A549 (cell line): Measurements from ENCODE around the gene PIGO. TPM values are rescaled to one million over a fixed set of nuclear protein-coding genes. Genes with fewer than 3 reads are reported as not detected.

ENCODE experiments used
- ATAC-seq, 2 experiments: fragments of 200-7000 bp in 1 of 2; fragments of >200 bp in 1 of 2; cut with Nextera tagmentation in 1 of 2; cut with Tn5 transposase in 1 of 2; 3 replicates each; pipeline versions ENCODE4 v1.8.0 to v1.9.1; 2018 to 2020; ENCODE audit warnings: mild to moderate bottlenecking in 1 of 2, moderate library complexity in 1 of 2
- CTCF ChIA-PET: fragments of 300-600 bp; sonication (Branson Sonifier 250); formaldehyde crosslinking; extraction: SDS; loops from one replicate; lab custom pipeline; 2021; ENCODE audit warnings: antibody characterized with exemption, inconsistent platforms; lab: Yijun Ruan, JAX
- POLR2A ChIA-PET: fragments of 350-600 bp; formaldehyde crosslinking; extraction: SDS; loops from one replicate; lab custom pipeline; 2021; ENCODE audit warnings: antibody characterized with exemption, inconsistent platforms; lab: Yijun Ruan, JAX
- DNase-seq, 2 experiments: peaks; one replicate each; pipeline versions ENCODE4 v3.0.0 to v3.0.0-alpha.2; 2011 to 2016; ENCODE audit warnings: low read depth in 1 of 2, low spot score in 1 of 2
- FAIRE-seq: peaks from 2 replicates; lab custom pipeline; 2011; peaks lifted over from hg19 to GRCh38; lab: Jason Lieb, UNC
- H3K27ac ChIP-seq, 2 experiments: fragments of >200 bp; sonication (Bioruptor Twin); formaldehyde crosslinking; 3 replicates each; pipeline ENCODE4 v1.5.1; 2016 to 2017
- H3K4me1 ChIP-seq: fragments of >200 bp; sonication (Bioruptor Twin); formaldehyde crosslinking; 3 replicates; pipeline ENCODE4 v1.6.1; 2016
- H3K4me2 ChIP-seq: fragments of >200 bp; sonication (Bioruptor Twin); formaldehyde crosslinking; 3 replicates; pipeline ENCODE4 v1.6.1; 2016
- H3K4me3 ChIP-seq: fragments of >200 bp; sonication (Bioruptor Twin); formaldehyde crosslinking; 3 replicates; pipeline ENCODE4 v1.5.1; 2016
- H3K9me3 ChIP-seq: fragments of >200 bp; sonication (Bioruptor Twin); formaldehyde crosslinking; 3 replicates; pipeline ENCODE4 v1.6.1; 2016
- ATOH8 ChIP-seq: fragments of 250-450 bp; sonication (Bioruptor Pico); IDR thresholded peaks from 2 replicates; pipeline ENCODE4 v1.5.0; 2020; ENCODE audit warnings: low read depth, mild to moderate bottlenecking, moderate library complexity
- BCL3 ChIP-seq: fragments of >200 bp; sonication (Bioruptor Twin); formaldehyde crosslinking; IDR thresholded peaks from 3 replicates; pipeline ENCODE4 v1.6.1; 2016
- CBX8 ChIP-seq: fragments of 200-600 bp; sonication (generic); IDR thresholded peaks from 2 replicates; pipeline ENCODE4 v1.6.1; 2016
- CHD2 ChIP-seq: fragments of 150-350 bp; IDR thresholded peaks from 2 replicates; pipeline ENCODE4 v1.6.1; 2014; ENCODE audit warnings: low read length; ENCODE audit not compliant: partially characterized antibody
- EHF ChIP-seq: fragments of 250-450 bp; sonication (Bioruptor Pico); IDR thresholded peaks from 2 replicates; pipeline ENCODE4 v1.5.0; 2020; ENCODE audit warnings: mild to moderate bottlenecking
- EP300 ChIP-seq, 2 experiments: fragments of >200 bp; sonication (Bioruptor Twin); formaldehyde crosslinking; IDR thresholded peaks; 2 replicates in 1 of 2; 3 replicates in 1 of 2; pipeline ENCODE4 v1.6.1; 2016 to 2017
- FOSB ChIP-seq: fragments of 250-450 bp; sonication (Bioruptor Pico); IDR thresholded peaks from 2 replicates; pipeline ENCODE4 v1.5.0; 2020; ENCODE audit warnings: mild to moderate bottlenecking, moderate library complexity
- HES2 ChIP-seq: fragments of >200 bp; sonication (Bioruptor Twin); formaldehyde crosslinking; IDR thresholded peaks from 2 replicates; pipeline ENCODE4 v1.6.1; 2016
- HOXA7 ChIP-seq: fragments of 250-450 bp; sonication (Bioruptor Pico); IDR thresholded peaks from 2 replicates; pipeline ENCODE4 v1.5.0; 2020; ENCODE audit warnings: mild to moderate bottlenecking, moderate library complexity
- HOXB13 ChIP-seq: fragments of 250-450 bp; sonication (Bioruptor Pico); IDR thresholded peaks from 2 replicates; pipeline ENCODE4 v1.5.0; 2020; ENCODE audit warnings: low read depth, mild to moderate bottlenecking, moderate library complexity
- JUN ChIP-seq, 2 experiments: fragments of >200 bp; sonication (Bioruptor Twin); formaldehyde crosslinking; IDR thresholded peaks; 2 replicates in 1 of 2; 3 replicates in 1 of 2; pipeline ENCODE4 v1.6.1; 2016 to 2017
- MAZ ChIP-seq: fragments of 150-350 bp; IDR thresholded peaks from 2 replicates; pipeline ENCODE4 v1.6.1; 2014; ENCODE audit warnings: antibody characterized with exemption, low read depth, low read length, borderline replicate concordance
- MYC ChIP-seq: IDR thresholded peaks from 2 replicates; pipeline ENCODE4 v1.6.1; 2012; ENCODE audit warnings: mild to moderate bottlenecking, inconsistent platforms, low read length, improper control_type of control experiment, borderline replicate concordance
- NFE2L2 ChIP-seq: fragments of 150-350 bp; conservative IDR thresholded peaks from 2 replicates; pipeline ENCODE4 v1.6.1; 2014; ENCODE audit warnings: low read length
- NPAS2 ChIP-seq: fragments of 250-450 bp; sonication (Bioruptor Pico); IDR thresholded peaks from 2 replicates; pipeline ENCODE4 v1.8.0; 2022; ENCODE audit warnings: mild to moderate bottlenecking, moderate library complexity, borderline replicate concordance
- POLR2A ChIP-seq: IDR thresholded peaks from 2 replicates; pipeline ENCODE4 v1.6.1; 2012; ENCODE audit warnings: mild to moderate bottlenecking, low read length
- RARB ChIP-seq: fragments of 250-450 bp; sonication (Bioruptor Pico); IDR thresholded peaks from 2 replicates; pipeline ENCODE4 v1.8.0; 2021; ENCODE audit warnings: mild to moderate bottlenecking, moderate library complexity
- RFX5 ChIP-seq: fragments of 450-650 bp; IDR thresholded peaks from 2 replicates; pipeline ENCODE4 v1.7.1; 2014; ENCODE audit warnings: antibody characterized with exemption, mild to moderate bottlenecking, moderate library complexity
- RNF2 ChIP-seq: fragments of 200-600 bp; sonication (generic); IDR thresholded peaks from 2 replicates; pipeline ENCODE4 v1.6.1; 2016; ENCODE audit warnings: low read depth, mild to moderate bottlenecking, antibody characterized with exemption, moderate library complexity, borderline replicate concordance
- SREBF2 ChIP-seq: fragments of 450-650 bp; IDR thresholded peaks from 2 replicates; pipeline ENCODE4 v1.6.1; 2014; ENCODE audit warnings: mild to moderate bottlenecking, moderate library complexity
- TP53 ChIP-seq: fragments of 250-450 bp; sonication (Bioruptor Pico); IDR thresholded peaks from 2 replicates; pipeline ENCODE4 v1.5.0; 2021; ENCODE audit warnings: mild to moderate bottlenecking, moderate library complexity
- USF2 ChIP-seq: fragments of 450-650 bp; IDR thresholded peaks from 2 replicates; pipeline ENCODE4 v1.6.1; 2014; ENCODE audit warnings: antibody characterized with exemption
- ZFP36 ChIP-seq: fragments of 450-650 bp; IDR thresholded peaks from 2 replicates; pipeline ENCODE4 v1.6.1; 2014; ENCODE audit warnings: borderline replicate concordance; ENCODE audit not compliant: partially characterized antibody
- WGBS: methylation state at CpG from one replicate; pipeline ENCODE4 v1.1.6; 2017; ENCODE audit errors: missing lambda C conversion rate; 5-methylcytosine and 5-hydroxymethylcytosine counted together
- polyA plus RNA-seq, 4 experiments: library from polyadenylated mRNA; depleted of rRNA in 3 of 4; stranded (reverse); fragments of >200 nt; fragmentation: RNase III in 1 of 4; extraction: RNeasy Plus Mini Kit Qiagen cat#74134 plus additional on column Dnase treatment in 1 of 4; gene quantifications; 2 replicates in 3 of 4; 3 replicates in 1 of 4; pipeline ENCODE4 v1.2.3, GENCODE V29; 2011 to 2017
- TF ChIP-seq, protein P1 (sequence below): fragments of >200 bp; sonication (Bioruptor Twin); formaldehyde crosslinking; IDR thresholded peaks from 3 replicates; pipeline ENCODE4 v1.5.1; 2016

Gene PIGO
- polyA plus RNA-seq, 2 of the 4 experiments (the other 2 are of a cell fraction), result 47.0 to 50.4 TPM

- CTCF ChIA-PET, result interaction anchor here (0.9 to 1.4 kb wide), 4 partner anchors 17 to 169 kb away, joined by 3 to 4 read pairs (median 4); no protein-coding TSS in a partner anchor
- POLR2A ChIA-PET, result no interaction called here
- Histone ChIP-seq H3K9me3 (no peaks in the 10 kb centered on the region), H3K4me2 (peak overlapping the region; percentile 83), H3K27ac (no peak overlapping the region), H3K4me1 (peaks cover 28% of the 10 kb centered on the region), H3K4me3 (no peak overlapping the region)
- no peak for ATAC-seq
- FAIRE-seq, result no peak
- no peak for DNase-seq
- TF ChIP-seq SREBF2 (no peak), HOXB13 (CRISPR knock-in tag) (no peak), HES2 (no peak), RARB (CRISPR knock-in tag) (no peak), HOXA7 (no peak), CBX8 (no peak), NFE2L2 (no peak), JUN (IDR thresholded peaks at IDR 0.05) (no peak), NPAS2 (CRISPR knock-in tag) (no peak), MAZ (no peak), USF2 (no peak), TP53 (CRISPR knock-in tag) (no peak), CHD2 (no peak), MYC (no peak), EP300 (IDR thresholded peaks at IDR 0.05) (no peak), EHF (CRISPR knock-in tag) (no peak), RFX5 (no peak), ZFP36 (no peak), FOSB (CRISPR knock-in tag) (no peak)
- TF ChIP-seq, protein P1, sequence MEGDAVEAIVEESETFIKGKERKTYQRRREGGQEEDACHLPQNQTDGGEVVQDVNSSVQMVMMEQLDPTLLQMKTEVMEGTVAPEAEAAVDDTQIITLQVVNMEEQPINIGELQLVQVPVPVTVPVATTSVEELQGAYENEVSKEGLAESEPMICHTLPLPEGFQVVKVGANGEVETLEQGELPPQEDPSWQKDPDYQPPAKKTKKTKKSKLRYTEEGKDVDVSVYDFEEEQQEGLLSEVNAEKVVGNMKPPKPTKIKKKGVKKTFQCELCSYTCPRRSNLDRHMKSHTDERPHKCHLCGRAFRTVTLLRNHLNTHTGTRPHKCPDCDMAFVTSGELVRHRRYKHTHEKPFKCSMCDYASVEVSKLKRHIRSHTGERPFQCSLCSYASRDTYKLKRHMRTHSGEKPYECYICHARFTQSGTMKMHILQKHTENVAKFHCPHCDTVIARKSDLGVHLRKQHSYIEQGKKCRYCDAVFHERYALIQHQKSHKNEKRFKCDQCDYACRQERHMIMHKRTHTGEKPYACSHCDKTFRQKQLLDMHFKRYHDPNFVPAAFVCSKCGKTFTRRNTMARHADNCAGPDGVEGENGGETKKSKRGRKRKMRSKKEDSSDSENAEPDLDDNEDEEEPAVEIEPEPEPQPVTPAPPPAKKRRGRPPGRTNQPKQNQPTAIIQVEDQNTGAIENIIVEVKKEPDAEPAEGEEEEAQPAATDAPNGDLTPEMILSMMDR, result no peak
- WGBS, result 69% methylated on average over 4 of the region's 4 CpGs
These were observed 27.4 kb downstream of the PIGO start for GRCh38 chr9:35069020-35069419.

DNA sequence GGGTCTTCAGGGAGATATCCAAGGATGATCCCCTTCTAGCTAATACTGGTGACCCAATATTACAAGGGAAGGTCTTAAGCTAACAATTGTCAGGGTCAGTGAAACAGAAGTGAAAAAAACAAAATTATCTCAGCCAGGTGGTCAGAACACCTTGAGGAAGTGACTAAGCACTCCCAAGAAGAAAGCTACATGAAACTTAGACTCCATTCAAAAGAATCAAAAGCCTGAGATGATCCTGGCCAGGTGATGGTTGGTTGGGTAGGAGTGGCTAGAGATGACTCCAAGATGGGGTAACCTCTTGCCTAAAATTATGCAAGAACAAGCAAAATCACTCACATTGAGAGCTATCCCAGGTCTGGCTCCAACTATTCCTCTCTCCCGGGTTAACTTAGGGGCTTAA, 29.3 kb downstream of the PIGO start:
- no peak for FAIRE-seq
- CTCF ChIA-PET, result interaction anchor here (1.0 to 2.5 kb wide), 4 partner anchors 15 to 49 kb away, joined by 6 to 12 read pairs (median 9); partner anchors contain the start of gene PIGO

More for the DNA sequence above, 29.3 kb downstream of the PIGO start:
- Histone ChIP-seq H3K9me3 (no peaks in the 10 kb centered on the region), H3K4me2 (no peak overlapping the region), H3K4me3 (no peak overlapping the region), H3K27ac (no peak overlapping the region), H3K4me1 (peaks cover 24% of the 10 kb centered on the region)
- DNase-seq, result no peak
- POLR2A ChIA-PET, result no interaction called here
- ATAC-seq, result no peak
- TF ChIP-seq BCL3, result no peak
- TF ChIP-seq RNF2, result no peak
- TF ChIP-seq MAZ, result no peak
- no peak for TF ChIP-seq POLR2A
- no peak for TF ChIP-seq ATOH8 (CRISPR knock-in tag)
- TF ChIP-seq FOSB (CRISPR knock-in tag), result no peak
- 96% methylated on average over 1 of the region's 1 CpG for WGBS
